NCI-H82 treated with DMSO at 0.1 percent for 48 hours (cell line): ENCODE measurements around the gene BMAL1.

Experiments used
- DNase-seq: peaks from one replicate; lab custom pipeline; 2025; ENCODE audit not compliant: unreplicated experiment; lab: John Stamatoyannopoulos, UW

Gene BMAL1

GRCh38 chr11:13314676-13315394, 37.2 kb downstream of the BMAL1 start:
- no peak for DNase-seq

DNA sequence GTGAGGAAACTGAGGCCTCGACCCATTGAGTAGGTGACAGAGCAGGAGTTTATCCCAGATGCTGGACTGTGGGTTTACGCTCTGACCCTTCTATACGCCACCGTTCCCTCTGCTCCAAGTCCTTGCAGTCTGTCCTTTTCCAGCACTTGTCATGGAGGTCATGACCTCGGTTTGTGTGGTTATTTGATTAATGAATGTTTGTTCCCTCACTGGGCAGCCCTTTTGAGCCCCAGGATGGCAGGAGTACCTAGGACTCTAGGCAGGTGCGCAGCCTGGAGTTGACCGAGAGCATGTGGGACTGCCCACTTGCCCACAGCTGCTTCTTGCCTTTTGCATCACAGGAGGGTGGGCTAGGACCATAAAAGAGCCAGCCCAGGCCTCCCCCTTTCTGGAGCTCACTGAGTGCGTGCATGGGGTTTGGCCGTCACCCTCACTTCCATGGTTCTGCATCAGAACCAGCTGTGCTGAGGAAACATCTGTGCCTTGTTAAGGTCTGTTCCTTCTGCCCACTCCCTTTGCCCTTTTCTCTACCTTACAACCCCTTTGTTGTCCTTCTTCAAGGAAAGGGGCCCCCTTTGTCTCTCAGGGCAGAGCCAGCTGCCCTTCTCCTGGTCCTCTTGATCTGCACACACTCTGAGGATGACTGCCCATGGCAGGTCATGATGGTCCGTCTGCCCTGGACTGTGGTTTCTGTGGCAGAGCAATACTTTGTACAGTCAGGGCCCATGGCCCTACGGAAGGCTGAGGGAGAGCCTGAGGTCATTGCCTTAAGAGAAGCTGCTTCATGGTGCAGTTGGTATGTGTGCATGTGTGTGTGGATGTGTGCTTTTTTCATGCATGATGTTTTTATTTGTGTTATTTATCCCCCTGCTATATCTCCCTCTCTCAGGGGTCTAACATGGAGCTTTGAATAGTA, 38.2 kb downstream of the BMAL1 start:
- DNase-seq: no peak

DNA sequence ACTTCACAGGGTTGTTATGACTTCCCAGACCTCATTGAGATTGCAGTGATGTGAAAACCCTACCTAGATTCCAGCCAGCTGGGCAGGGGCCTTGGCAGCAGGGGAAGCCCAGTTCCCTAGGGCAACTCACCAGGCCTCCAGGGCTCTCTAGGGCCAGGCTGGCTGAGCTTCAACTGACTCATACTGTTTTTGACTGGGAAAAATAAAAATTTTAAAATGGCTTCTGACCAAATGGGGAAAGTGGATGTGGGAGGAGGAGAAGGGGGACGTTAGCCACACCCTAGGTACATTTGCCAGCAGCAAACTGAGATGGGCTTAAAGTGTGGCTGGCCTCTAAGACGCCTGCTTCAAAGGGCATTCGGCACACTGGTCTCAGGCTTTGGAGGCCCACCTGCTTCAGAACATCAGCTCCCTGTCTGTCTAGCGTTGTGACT, 39.0 kb downstream of the BMAL1 start:
- DNase-seq: no peak

- no peak for DNase-seq
These were observed 39.9 kb downstream of the BMAL1 start for GRCh38 chr11:13317293-13318080.

DNA sequence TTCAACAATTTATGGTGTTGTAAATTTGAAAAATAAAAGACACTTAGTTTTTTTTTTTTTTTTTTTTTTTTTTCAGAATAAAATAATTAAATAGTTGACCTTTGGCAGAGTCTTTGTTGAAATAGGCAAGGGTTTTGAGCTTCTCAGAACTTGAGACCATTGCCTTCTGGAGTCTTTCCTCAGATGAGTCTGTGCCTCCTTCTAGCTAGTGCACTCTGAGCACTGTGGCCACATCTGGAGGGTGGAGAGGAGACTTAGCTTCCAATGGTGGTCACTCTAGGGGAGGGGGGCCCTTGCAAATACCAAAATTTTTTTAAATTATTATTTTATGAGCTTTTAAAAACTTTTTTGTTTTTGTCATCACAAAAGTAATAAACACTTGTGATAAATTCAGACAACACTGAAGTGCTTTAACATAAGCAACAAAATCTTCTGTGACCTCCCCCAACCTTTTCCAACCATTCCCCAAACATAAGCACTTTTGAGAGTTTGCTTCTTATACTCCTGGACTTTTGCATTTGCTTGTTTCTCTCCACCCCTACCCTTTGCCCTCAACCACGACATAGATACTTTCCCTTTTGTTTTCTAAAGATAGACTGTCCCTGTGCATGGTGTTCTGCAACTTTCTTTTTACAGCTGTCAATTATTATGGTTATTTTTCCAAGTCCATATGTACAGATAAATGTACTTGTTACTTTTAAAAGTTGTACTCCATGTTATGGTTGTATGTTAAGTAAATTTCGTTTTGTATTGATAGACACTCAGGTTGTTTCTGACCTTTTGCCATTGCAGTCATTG, 41.1 kb downstream of the BMAL1 start:
- DNase-seq: no peak

GRCh38 chr11:13320688-13321087, 43.1 kb downstream of the BMAL1 start:
- no peak for DNase-seq

DNA sequence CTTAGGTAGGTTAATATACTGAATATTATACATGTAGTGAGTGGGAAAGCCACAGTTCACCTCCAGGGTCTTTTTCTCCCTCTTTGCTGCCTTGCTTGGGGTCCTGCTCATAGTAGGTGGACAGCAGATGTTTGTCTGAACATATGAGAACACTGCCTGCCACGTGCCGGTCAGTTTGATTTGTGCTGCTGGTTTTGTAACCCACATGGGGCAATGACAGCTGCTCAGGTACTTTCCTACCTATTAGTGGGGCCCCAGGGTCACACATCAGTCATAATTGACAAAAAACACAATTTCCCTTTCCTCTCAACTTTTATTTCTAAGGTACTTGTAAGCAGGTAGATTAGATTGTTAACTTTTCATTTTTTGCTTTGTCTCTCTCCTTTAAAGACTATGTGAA, 43.8 kb downstream of the BMAL1 start:
- DNase-seq: no peak

DNA sequence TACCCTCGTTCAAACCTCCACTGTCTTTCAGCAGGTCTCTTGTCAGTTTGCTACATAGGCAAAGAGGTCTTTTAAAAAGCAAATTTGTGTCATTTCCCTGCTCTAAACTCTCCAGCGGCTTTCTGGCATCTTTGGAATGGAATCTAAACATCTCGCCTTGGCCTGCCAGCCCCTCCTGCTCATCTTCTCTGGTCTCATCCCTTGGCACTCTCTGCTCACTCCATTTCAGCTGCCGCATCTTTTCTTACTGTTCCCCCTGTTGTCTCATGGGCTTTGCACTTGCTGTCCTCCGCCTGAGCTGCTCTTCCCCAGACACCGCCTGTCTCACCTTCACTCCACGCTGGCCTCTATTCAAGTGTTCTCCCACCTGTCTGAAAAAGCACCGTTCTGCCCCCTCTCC, 46.6 kb downstream of the BMAL1 start:
- no peak for DNase-seq

- DNase-seq: no peak
These were observed 47.1 kb downstream of the BMAL1 start for GRCh38 chr11:13324709-13325108.

DNA sequence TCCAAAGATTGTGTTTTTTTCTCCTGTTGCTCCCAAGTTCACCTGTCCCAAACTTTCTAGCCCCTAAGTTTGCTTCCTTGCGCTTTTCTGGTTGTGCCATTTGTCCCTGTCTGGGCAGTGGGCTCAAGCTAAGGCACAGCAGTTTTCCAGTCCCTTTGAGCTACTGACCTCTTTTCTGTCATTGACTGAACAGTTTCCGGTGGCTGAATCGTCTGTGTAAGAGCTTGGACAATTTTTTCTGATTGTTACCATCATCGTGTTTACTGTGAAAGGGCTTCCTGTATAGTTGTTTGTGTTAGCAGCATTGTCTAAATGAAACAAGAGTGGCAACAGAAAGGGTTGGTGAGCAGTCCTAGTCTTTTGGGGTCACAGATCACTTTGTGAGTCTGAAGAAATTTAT, 49.8 kb downstream of the BMAL1 start:
- DNase-seq: no peak

GRCh38 chr11:13328286-13328685, 50.7 kb downstream of the BMAL1 start:
- DNase-seq: no peak

DNA sequence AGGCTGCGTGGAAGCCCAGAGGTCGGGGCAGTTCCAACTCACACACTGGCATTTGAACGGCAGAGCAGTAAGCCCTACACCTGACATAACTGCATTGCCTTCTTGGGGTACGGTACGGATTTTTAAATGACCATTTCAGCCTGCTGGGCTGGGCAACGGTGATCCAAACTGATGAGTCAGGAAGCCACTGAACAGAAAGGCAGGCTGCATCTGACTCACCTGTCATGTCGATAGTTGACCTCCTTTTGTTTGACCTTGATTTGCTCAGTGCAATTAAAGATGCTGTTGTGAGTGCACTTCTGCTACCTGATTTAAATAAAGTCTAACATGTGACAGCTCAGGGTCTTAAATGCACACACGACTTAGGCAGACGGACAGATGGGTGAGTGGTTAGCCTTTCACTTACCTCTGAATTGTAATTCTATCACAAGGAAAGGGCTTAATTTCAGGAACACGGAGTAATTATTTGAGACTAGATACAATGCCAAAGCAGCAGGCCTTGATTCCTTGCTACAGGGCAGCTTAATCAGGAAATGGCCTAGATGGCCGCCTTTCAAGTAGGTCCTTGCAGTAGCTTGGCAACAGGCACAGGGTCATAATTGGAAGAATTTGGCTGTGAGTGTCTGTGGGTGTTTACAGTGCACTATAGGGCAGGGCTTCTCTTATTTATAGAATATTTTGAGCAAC, 52.2 kb downstream of the BMAL1 start:
- peak; percentile 38 for DNase-seq

GRCh38 chr11:13332124-13332523, 54.5 kb downstream of the BMAL1 start:
- DNase-seq: no peak

GRCh38 chr11:13333456-13333957, 55.9 kb downstream of the BMAL1 start:
- no peak for DNase-seq

GRCh38 chr11:13334034-13334786, 56.6 kb downstream of the BMAL1 start:
- DNase-seq: no peak

GRCh38 chr11:13335319-13335718, 57.7 kb downstream of the BMAL1 start:
- peak; percentile 26 for DNase-seq

- DNase-seq: no peak
These were observed 58.8 kb downstream of the BMAL1 start for GRCh38 chr11:13336246-13336878.

- DNase-seq: no peak
These were observed 60.4 kb downstream of the BMAL1 start for GRCh38 chr11:13338019-13338426.
